Mesenteric fat pad (tissue), 1 donor: ENCODE data around the gene CAST. TPM values are rescaled to one million over a fixed set of nuclear protein-coding genes. Genes with fewer than 3 reads are reported as not detected.
"Not testable (repeated sequence)": the region's sequence is repeated elsewhere in the genome, so short reads cannot be mapped to it uniquely, and the experiment has no call there.

Source experiments
- DNase-seq: peaks from one replicate; pipeline ENCODE4 v3.0.0-alpha.2; 2020; ENCODE audit warnings: low spot score
- total RNA-seq: library from RNA; stranded (reverse); fragmentation: NEBNext Ultra II Directional; extraction: Animal tissue kit (Norgen Biotek cat#: 25700); gene quantifications from one replicate; pipeline ENCODE4 v1.2.1, GENCODE V29; 2021
- donor health status: DM: yes; HTN: yes; CAD: no.

The CAST gene
- total RNA-seq, 1 donor from 2014 or later, result 299 TPM

DNA sequence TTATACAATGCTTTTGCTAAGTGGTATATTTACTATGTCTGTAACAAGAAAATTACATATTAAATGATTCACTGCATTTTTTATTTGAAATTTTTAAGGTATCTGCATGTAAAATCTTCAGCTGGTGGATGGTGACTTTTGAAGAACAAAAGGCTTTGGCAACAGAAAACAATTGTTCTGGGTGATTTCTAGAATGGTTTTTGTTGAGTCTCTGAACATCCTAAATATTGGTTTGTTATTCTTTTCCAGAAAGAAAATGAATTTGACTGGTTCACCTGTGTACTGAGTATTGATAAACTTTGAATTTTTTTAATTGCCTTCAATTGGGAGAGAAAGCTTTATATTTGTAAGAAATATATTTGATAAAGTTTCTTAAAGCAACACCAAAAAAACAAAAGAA, 110.4 kb downstream of the CAST start:
- DNase-seq, result no peak

DNA sequence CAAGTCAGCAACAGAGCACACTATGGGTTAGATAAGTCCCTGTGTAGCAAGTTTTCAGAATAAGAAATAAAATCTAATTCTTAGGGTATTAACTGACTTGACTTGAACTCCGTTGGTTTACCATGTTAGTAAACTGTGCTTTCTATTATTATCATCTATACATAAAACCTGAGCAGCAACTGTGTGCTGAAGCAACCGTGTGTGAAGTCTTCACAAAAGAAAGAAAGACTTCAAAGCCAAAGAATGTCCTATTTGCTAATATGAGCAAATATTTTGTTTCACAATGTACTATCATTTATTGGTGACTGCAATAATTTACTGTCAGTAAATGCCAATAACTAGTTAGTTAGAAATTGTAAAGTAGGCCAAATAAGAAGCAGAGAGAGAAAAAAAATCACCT, 112.9 kb downstream of the CAST start:
- DNase-seq, result no peak

DNA sequence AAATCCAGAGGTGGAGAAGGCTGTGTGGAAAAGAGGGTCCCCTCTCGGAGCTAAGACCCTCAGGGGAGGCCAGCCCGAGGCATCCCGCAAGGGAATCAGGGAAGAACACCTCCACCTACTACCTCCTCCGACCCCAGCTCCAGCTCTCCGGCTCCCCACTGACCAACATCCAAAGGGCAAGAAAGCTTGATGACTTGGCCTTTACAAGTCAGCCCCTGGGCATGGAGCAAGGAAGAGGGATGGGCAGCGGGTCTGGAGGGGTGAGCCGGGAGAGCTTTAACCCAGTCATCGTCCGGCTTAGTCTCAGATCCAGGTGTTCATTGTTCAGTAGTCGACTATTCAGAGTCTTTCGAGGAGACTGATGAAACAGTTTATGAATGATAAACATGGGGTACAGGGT, 113.5 kb downstream of the CAST start:
- no peak for DNase-seq

DNA sequence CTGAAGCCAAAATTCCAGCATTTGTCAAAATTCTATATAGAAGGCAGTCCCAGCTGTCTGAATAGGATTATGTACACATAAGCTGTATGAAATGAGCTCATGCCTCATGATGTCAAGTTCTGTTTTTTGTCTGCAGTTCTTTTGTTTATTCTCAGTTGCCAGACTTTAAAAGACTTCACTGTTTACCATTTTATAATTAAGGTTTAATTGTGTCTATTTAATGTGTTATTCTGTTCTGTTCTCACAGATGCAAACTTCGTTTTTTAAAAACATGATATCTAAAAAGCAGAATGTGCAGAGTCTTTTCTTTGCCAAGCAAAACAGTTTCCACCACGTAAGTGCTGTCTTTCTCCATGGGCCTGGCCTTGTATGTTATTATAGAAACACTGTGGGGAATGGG, 114.4 kb downstream of the CAST start:
- no peak for DNase-seq

DNA sequence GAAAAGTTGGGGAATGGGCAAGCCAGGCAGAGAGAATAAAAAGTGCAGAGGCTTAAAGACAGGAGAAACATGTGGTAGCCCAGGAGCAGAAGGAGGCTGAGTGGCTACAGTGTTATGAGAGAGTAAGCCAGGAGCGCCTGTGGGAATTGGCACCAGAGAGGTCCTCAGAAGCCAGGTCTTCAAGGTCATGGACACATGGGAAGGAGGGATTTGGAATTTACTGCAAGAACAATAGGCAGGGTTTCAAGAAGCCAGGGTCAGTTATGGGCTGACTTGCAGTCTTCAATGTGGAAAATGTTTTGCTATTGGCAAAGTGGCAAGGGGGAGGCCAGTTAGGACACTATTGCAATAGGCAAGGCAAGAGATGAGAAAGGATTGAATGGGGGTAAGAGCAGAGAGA, 116.2 kb downstream of the CAST start:
- no peak for DNase-seq

DNA sequence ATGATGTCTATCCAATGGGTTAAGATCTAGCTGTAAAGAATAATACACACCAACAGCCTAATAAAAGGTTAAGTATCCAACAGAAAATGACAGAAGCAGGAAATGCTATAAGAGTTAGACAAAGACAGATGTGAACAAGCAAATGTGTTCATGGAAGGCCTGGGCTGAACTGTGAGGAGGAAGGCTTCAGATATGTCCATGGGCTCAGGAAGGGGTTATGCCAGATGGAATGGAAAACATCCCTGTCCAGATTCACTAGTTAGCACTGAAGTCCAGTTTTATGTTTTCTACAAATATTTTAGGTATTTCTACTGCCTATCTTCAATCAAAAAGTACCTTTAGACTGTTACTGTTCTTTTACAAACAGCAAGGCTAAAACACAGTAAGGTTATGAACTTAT, 118.5 kb downstream of the CAST start:
- DNase-seq, result no peak

DNA sequence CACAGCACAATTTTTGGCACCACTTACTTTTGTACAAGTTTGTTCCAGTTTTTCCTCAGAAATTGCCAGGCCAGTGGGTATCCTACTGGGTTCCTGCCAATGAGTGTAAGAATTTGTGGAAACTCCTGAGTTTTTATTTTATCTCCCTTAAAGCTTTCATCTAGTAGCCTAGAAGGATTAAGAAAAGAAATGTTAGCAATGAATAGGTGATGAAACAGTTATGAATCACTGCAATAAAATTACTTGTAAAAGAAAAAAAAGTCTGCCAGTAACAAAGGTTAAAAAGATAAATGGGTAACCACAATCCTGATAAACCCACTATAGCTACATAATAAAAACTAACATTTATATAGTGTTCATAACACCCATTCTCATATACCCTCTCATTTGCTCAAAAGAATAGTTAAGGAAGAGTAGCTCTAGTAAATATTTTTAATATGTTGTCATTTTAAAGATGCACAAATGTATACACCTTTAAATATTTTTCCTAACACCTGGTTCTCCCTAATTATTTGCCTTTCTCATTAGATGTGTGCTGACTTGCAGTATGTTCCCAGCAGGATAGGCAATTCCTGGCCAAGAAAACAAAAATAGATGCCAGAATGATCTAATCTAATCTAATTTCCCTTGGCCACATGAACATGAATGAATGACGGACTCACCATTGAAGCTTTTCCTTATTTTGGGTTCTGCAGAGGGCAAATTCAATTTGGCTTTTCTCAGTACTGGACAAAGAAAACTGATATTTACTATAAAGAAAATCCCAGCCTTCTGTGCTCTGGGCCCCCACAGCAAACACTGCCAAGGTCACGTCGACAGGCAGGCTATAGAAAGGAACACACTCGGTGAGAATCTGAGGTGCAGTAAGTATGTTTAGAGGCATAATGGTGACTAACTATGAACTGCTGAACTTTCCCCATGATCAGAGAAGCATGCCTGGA, 119.1 kb downstream of the CAST start:
- no peak for DNase-seq

DNA sequence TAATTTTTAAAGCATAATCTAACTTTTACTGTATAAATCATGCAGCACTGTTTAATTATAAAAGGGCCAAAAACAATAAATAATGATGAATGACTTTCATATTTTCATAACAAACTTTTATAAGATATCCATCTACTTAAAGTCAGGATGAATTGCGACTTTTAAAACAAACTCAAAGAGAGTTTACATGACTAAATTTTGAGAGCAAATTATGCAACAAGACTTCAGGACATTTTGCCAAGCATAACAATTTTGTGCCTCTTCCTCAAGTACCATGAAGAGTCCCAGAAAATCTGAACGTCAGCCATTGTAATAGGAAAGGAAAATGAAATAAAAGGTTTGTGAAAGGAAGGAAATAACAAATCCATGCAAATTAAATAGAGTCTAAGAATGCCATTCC, 121.2 kb downstream of the CAST start:
- DNase-seq, result no peak

DNA sequence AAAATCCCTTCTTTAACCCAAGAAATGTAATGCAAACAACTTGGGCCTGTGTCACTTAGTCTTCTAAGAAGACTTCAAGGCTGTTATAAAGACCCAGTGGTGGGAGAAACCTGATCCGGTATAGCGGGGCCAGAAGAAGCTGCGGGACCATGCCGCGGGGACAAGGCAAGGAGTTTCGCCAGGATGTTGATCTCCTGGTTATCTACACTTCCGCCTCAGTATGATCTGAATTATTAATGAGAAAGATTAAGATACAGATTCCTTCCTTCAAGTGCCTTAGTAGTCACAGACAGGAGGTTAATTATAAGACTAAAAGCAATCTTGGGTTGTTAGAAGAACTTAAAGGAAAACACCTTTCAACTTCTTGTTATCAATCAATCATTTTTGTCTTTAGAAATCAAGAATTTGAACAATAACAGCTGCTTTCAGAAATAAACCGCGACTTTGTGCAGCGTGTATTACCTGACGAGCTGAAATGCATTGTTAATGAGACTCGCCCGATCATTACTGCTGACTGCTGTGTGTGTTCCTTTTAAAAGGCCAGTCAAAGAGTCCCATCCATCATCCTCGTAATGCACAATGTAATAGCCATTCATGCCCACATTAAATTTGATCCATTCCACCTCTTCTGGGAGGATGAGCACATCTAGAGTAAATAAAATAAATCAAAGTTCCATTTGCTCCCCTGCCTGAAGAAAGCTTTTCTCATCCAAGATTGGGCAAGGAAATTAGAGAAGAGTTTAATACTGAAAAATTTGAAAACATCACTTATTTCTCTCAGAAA, 123.3 kb downstream of the CAST start:
- DNase-seq, result no peak

DNA sequence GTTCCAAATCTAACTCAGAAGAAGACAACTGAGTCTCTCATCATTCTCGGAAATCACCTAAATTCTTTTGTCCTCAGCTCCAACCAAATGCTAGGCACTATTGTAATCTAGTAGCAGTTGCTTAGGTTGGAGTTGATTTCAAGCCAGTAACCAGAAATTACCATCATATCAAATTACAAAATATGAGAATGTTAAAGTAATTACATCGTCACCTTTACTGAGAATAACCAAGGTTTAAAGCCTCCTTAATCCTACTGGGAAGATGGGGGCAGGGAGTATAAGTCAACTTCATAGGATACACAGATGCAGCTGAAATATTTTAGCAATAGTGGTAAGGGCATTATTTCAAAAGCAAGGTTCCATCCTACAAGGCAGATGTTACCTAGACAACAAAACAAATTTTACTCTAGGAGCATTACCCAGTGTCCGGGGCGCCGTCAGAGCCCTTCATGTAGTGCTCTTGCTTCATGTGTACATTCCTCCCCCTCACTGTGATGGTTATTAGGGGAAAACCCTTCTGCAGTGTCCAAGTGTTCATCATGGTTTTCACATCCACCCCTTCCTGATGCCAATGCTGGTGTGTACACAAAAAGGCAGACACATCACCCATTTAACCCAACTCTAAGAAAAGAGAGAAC, 126.1 kb downstream of the CAST start:
- no peak for DNase-seq

DNA sequence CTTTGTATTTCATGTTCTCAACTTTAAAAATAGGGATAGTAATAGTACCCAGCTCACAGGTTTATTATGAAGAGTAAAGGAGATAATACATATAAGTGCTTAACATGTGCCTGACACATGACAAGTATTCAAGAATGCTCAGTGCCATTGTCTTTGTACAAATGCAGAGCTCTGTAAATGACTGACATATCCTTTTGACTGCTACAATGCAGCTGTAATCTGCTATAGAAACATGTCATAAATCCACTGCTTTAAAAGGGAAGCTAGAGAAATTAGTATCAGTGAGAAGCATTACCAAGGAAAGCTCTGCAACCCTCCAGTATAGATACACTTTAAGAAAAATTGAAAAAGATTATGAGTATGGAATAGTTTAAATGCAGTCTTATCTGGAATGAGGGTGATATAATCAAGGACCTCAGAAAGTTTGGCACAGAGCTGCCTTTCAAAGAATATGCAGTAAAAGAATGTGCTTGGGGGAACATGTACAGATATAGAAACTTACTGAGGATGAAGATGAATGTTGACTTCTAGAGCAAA, 127.7 kb downstream of the CAST start:
- DNase-seq, result no peak

DNA sequence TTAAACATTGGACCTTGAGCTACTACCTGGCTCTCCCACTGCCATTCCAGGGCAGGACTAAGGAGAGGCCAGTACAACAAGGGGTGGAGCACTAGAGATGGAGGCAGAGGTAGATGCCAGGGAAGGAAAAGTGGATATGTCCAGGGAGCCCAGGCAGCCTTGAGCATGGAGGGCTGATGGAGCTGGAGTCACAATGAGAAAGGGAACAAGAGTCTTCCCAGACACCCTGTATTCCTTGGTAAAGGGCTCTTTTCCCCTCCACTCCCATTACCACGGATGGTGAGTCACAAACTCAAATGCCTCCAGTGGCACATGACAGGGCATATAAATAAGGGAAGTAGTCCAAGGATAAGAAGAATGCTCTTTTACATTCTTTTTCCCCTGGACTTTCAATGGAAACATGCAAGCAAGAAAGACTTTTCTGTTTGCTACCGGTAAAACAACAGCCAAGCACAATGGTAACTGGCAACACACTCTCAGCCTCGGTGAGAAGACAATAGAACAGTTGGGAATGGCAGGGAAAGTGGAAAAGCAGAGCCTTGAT, 128.9 kb downstream of the CAST start:
- no peak for DNase-seq

DNA sequence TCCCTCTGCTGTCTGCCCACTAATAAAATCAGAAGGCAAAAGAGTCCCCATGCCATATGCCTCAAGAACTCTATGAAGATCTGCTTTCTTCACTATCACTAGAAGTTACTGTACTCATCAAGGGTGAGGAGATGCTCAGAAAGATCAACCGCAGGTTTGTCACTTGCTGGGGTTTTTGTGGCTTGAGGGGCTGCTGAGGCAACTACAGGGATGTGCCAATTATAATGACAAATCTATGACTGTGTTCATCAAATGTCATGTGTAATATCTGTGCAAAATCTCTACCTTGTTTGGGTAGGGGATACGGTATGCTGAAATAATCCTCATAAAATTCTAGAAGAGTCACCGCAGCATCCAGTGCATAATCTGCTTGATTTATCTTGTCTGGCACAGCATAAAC, 132.6 kb downstream of the CAST start:
- no peak for DNase-seq

DNA sequence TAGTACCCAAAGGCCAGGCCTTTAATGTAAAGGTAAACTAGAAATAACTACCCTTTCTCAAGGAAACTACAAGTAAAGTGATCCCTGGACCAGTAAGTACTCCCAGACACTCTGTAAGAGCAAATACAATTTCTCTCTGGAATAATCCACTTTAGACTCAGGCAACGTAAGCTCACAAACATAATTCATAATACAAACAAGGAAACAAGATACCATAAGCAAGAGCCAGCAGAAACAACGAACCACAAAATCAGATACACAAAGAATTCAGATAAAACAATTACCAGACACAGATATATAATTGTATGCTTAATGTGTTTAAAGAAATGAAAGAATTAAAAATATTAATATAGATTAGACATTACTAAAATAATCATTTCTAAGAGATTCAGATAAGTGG, 133.4 kb downstream of the CAST start:
- no peak for DNase-seq

DNA sequence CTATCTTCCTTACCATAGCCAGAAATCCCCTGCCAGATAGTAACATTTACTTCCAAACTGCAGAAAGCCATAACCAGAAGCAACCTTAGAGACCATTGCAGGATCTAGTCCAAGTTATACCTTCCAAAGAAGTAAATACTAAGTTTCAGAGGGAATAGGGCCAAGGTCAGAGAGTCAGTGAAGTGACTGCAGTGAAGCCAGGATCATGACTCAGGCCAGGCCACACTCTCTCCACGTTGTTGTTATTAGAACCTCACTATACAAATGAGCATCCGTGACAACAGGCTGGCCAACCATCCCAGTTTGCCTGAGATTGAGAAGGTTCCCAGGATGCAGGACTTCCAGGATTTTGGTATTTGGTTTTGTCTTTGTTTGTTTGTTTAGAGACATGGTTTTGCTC, 134.3 kb downstream of the CAST start:
- no peak for DNase-seq

DNA sequence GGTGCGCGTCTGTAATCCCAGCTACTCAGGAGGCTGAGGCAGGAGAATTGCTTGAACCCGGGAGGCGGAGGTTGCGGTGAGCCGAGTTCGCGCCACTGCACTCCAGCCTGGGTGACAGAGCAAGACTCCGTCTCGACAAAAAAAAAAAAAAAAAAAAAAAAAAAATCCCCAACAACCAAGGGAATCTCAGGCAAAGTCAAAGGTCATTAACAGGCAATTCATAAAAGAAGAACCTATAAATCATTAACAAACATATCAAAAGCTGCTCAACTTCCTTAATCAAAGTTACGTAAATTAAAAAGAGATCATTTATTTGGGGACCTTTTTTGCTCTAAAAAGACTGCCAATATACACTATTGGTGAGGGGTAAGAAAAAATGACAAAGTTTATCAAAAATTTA, 139.5 kb downstream of the CAST start:
- not testable (repeated sequence) for DNase-seq

DNA sequence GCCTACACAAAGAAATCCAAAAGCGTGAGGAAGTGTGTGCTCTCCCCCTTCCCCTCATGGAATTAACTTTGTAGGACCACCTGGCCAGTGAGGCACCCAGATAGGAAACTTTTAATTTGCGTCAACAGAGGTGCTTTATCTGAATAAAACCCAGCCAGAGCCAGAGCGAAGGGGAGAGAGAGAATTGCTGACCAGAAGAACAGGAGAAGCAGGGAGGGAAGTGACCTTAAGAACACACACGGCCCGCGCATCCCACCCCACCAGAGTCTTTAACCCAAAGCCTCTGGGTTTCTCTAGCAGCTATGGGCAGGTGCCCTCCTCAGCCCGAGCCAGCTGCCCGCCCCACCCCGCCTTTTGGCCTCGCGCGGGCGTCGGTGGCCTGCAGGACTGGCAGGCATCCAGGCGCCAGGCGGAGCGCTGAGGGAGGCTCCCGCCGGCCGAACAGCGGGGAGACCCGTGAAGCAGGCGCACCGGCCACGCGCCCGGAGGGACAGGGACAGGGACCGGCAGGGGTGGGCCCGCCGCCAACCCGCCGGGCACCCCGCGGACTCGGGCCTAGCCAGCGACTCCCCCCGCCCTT, 145.0 kb downstream of the CAST start:
- DNase-seq, result peak; percentile 95

DNA sequence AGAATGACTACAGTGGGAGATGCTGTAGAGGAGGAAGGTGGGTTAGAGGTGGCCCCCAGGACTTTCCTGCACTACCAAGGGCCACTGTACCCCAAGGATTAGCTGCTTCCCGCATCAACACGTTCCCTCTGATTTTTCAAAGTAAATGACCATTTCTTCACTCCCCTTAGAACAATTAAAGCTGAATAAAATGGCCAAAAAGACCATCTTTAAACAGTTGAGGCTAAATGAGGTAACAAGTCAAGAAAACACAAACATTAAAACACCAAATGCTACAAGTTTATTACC, 146.3 kb downstream of the CAST start:
- no peak for DNase-seq

DNA sequence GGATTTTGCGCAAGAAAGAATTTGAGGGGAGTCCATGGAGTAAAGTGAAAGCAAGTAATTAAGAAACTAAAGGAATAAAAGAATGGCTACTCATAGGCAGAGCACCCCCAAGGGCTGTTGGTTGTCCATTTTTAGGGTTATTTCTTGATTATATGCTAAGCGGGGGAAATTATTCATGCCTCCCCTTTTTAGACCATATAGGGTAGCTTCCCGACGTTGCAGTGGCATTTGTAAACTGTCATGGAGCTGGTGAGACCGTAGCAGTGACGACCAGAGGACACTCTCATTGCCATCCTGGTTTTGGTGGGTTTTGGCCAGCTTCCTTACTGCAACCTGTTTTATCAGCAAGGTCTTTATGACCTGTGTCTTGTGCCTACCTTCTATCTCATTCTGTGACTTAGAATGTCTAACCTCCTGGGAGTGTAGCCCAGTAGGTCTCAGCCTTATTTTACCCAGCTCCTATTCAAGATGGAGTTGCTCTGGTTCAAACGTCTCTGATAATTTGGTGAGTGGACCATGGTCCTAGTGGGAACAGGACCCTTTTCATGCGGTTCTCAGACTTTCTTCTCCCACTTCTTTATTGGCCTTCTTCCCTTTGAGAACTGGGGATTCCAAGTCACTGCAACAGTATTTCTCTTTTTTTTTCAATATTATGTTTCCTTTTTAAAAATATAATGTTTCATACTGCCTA, 146.8 kb downstream of the CAST start:
- DNase-seq, result no peak

DNA sequence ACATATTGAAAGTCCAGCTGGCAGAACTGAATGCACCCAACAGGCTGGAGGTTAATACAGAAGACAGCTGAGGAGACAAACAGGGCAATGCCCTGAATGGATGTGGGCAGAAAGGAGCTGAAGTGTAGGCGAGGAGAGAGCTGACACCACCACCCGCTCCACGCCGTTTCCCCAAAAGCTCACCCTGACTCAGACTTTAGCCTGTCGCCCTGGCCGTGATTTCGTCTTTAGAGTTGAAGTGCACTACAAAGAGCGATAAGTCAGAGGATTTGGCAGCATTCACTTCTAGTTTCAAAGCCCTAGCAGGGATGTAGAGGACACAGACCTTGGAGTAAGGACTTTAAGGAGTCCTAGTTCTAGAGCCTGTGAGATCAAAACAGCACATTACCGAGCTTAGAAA, 147.7 kb downstream of the CAST start:
- DNase-seq, result no peak

DNA sequence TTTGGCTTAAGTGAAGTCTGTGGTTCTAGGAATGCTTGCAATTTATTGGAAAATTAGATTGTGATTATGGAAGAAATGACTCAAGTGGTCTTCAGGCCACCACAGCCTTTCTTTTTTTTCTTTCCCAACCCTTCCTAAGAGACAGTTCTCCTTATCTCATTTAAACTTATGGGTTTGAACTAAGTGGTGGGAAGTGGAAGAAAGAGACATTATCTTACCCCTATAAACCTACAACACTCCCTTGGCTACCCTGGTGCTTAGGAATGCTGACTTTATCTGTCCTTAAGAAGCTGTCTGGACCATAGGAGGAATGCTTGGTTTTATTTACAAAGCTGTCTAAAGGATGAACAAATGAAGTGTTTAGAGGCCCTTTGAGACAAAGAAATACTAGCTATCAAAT, 150.7 kb downstream of the CAST start:
- no peak for DNase-seq
